GM12878 (cell line): ENCODE measurements around the gene SHLD1. TPM values are rescaled to one million over a fixed set of nuclear protein-coding genes. Genes with fewer than 3 reads are reported as not detected.

Source experiments
- ATAC-seq: fragments of 200-7000 bp; cut with Tn5 transposase; 3 replicates; pipeline ENCODE4 v1.9.1; 2020; ENCODE audit warnings: mild to moderate bottlenecking, moderate library complexity
- BruUV-seq: library from RNA; stranded (reverse); fragments of 400-500 nt; replicated peaks from 2 replicates; lab custom pipeline; 2021; lab: Mats Ljungman, UMichigan
- CTCF ChIA-PET: fragments of 300-600 bp; sonication (Branson Sonifier 250); formaldehyde crosslinking; extraction: SDS; loops from one replicate; lab custom pipeline; 2021; ENCODE audit warnings: inconsistent platforms; lab: Yijun Ruan, JAX
- POLR2A ChIA-PET: fragments of 350-600 bp; formaldehyde crosslinking; extraction: SDS; loops from one replicate; lab custom pipeline; 2021; ENCODE audit warnings: inconsistent platforms; lab: Charles Lee
- RAD21 ChIA-PET: fragments of 300-600 bp; sonication (Branson Sonifier 250); formaldehyde crosslinking; loops from one replicate; lab custom pipeline; 2023; ENCODE audit warnings: antibody characterized with exemption; ENCODE audit not compliant: unreplicated experiment; lab: Charles Lee
- SMC1A ChIA-PET: fragments of 300-600 bp; sonication (Branson Sonifier 250); formaldehyde crosslinking; loops from one replicate; lab custom pipeline; 2023; ENCODE audit not compliant: unreplicated experiment, uncharacterized antibody; lab: Charles Lee
- DNase-seq: peaks from one replicate; pipeline ENCODE4 v3.0.0-alpha.2; 2011; ENCODE audit warnings: low read depth, low spot score
- FAIRE-seq: peaks from 3 replicates; lab custom pipeline; 2011; peaks lifted over from hg19 to GRCh38; lab: Jason Lieb, UNC
- H2AFZ ChIP-seq: 2 replicates; pipeline ENCODE4 v1.6.0; 2011; ENCODE audit warnings: low read depth, low read length, control low read depth; ENCODE audit not compliant: control insufficient read depth
- H3K27ac ChIP-seq: 2 replicates; pipeline ENCODE4 v1.5.1; 2011; ENCODE audit warnings: control low read depth; ENCODE audit not compliant: control insufficient read depth, insufficient read depth
- H3K27me3 ChIP-seq, 2 experiments: replicated peaks in 1 of 2; 2 replicates each; pipeline versions ENCODE4 v1.6.0 to v1.6.1; 2011; ENCODE audit warnings: low read length in 1 of 2; ENCODE audit not compliant: control insufficient read depth in 2 of 2, insufficient read depth in 2 of 2
- H3K36me3 ChIP-seq, 2 experiments: 2 replicates each; pipeline ENCODE4 v1.5.1; 2011; ENCODE audit warnings: low read length in 1 of 2; ENCODE audit not compliant: control insufficient read depth in 2 of 2, insufficient read depth in 2 of 2
- H3K4me1 ChIP-seq: 2 replicates; pipeline ENCODE4 v1.6.1; 2011; ENCODE audit warnings: mild to moderate bottlenecking, low read length, moderate library complexity, mixed read lengths; ENCODE audit not compliant: control insufficient read depth, insufficient read depth
- H3K4me2 ChIP-seq: 2 replicates; pipeline ENCODE4 v1.6.0; 2011; ENCODE audit warnings: control low read depth; ENCODE audit not compliant: control insufficient read depth, insufficient read depth
- H3K4me3 ChIP-seq: fragments of 200-600 bp; sonication (generic); 2 replicates; pipeline ENCODE4 v1.5.1; 2016
- H3K79me2 ChIP-seq: 2 replicates; pipeline ENCODE4 v1.6.0; 2011; ENCODE audit warnings: low read length; ENCODE audit not compliant: control insufficient read depth, insufficient read depth
- H3K9ac ChIP-seq: 2 replicates; pipeline ENCODE4 v1.8.0; 2011; ENCODE audit warnings: low read length, control low read depth, mixed read lengths; ENCODE audit not compliant: control insufficient read depth, insufficient read depth
- H3K9me3 ChIP-seq: replicated peaks from 3 replicates; pipeline ENCODE4 v1.5.1; 2011; ENCODE audit warnings: mild to moderate bottlenecking, low read length; ENCODE audit not compliant: control insufficient read depth, insufficient read depth
- H4K20me1 ChIP-seq: 2 replicates; pipeline ENCODE4 v1.6.0; 2011; ENCODE audit not compliant: control insufficient read depth, insufficient read depth
- MEF2A ChIP-seq: IDR thresholded peaks from 2 replicates; pipeline ENCODE4 v1.6.1; 2011; ENCODE audit warnings: low read depth, mild to moderate bottlenecking, low read length, moderate library complexity; ENCODE audit not compliant: insufficient read depth
- MTA2 ChIP-seq: fragments of 450-650 bp; IDR thresholded peaks from 2 replicates; pipeline ENCODE4 v1.6.1; 2016; ENCODE audit warnings: low read depth, mild to moderate bottlenecking, moderate library complexity
- NFXL1 ChIP-seq: fragments of 450-650 bp; IDR thresholded peaks from 2 replicates; pipeline ENCODE4 v1.6.1; 2017; ENCODE audit warnings: antibody characterized with exemption, mild to moderate bottlenecking, borderline replicate concordance
- NKRF ChIP-seq: fragments of 450-650 bp; conservative IDR thresholded peaks from 2 replicates; pipeline ENCODE4 v1.6.1; 2017; ENCODE audit warnings: mild to moderate bottlenecking, moderate library complexity
- RFX5 ChIP-seq: IDR thresholded peaks from 2 replicates; pipeline ENCODE4 v1.6.1; 2011; ENCODE audit warnings: low read depth, low read length, improper control_type of control experiment
- SMC3 ChIP-seq: IDR thresholded peaks from 2 replicates; pipeline ENCODE4 v1.6.1; 2011; ENCODE audit warnings: low read length, improper control_type of control experiment, borderline replicate concordance
- SRF ChIP-seq, 2 experiments: IDR thresholded peaks; 2 replicates each; pipeline ENCODE4 v1.6.1; 2011; ENCODE audit warnings: low read depth in 2 of 2, low read length in 2 of 2, mild to moderate bottlenecking in 1 of 2, moderate library complexity in 1 of 2
- SUPT20H ChIP-seq: IDR thresholded peaks from 2 replicates; pipeline ENCODE4 v1.6.1; 2011; ENCODE audit warnings: low read depth, mild to moderate bottlenecking, low read length, moderate library complexity, borderline replicate concordance; ENCODE audit not compliant: control insufficient read depth
- TAF1 ChIP-seq: IDR thresholded peaks from 2 replicates; pipeline ENCODE4 v1.6.1; 2011; ENCODE audit warnings: mild to moderate bottlenecking, low read depth, low read length, borderline replicate concordance
- USF1 ChIP-seq: IDR thresholded peaks from 2 replicates; pipeline ENCODE4 v1.6.1; 2011; ENCODE audit warnings: borderline replicate concordance, low read depth, mild to moderate bottlenecking, moderate library complexity, mixed read lengths, low read length; ENCODE audit not compliant: insufficient read depth; ENCODE audit errors: extremely low read length
- USF2 ChIP-seq: IDR thresholded peaks from 2 replicates; pipeline ENCODE4 v1.6.1; 2011; ENCODE audit warnings: low read depth, low read length, improper control_type of control experiment, borderline replicate concordance
- ZBTB33 ChIP-seq: fragments of 450-650 bp; IDR thresholded peaks from 2 replicates; pipeline ENCODE4 v1.6.1; 2017; ENCODE audit warnings: mild to moderate bottlenecking
- ZNF24 ChIP-seq: fragments of 450-650 bp; IDR thresholded peaks from 2 replicates; pipeline ENCODE4 v1.6.1; 2017; ENCODE audit warnings: antibody characterized with exemption, mild to moderate bottlenecking
- ZZZ3 ChIP-seq: IDR thresholded peaks from 2 replicates; pipeline ENCODE4 v1.6.1; 2011; ENCODE audit warnings: low read depth; ENCODE audit not compliant: control insufficient read depth, insufficient read length
- WGBS: methylation state at CpG from one replicate; pipeline ENCODE4 v1.1.6; 2016; ENCODE audit warnings: low lambda C conversion rate; ENCODE audit not compliant: insufficient replicate concordance, insufficient coverage; ENCODE audit errors: missing lambda C conversion rate; 5-methylcytosine and 5-hydroxymethylcytosine counted together
- in situ Hi-C: fragments of 300-500 bp; cut with MboI; formaldehyde crosslinking; loops from 9 replicates; pipeline ENCODE4 v1.14.3; 2018; ENCODE audit warnings: mixed read lengths
- intact Hi-C: fragments of 100-400 bp; cut with micrococcal nuclease; formaldehyde crosslinking; loops from one replicate; pipeline ENCODE4 v1.14.2; 2022; ENCODE audit not compliant: unreplicated experiment
- polyA plus RNA-seq, 11 experiments: library from polyadenylated mRNA; depleted of rRNA in 4 of 11; unstranded in 6 of 11; stranded (reverse) in 5 of 11; fragments of >200 nt; fragmentation: Nextera tagmentation in 4 of 11; fragmentation: Illumina TruSeq in 1 of 11; extraction: Ambion mirVana in 4 of 11; extraction: Trizol in 1 of 11; gene quantifications; 1 replicate in 1 of 11; 2 replicates in 10 of 11; pipeline versions ENCODE4 v1.2.1 to v1.2.3, GENCODE V29; 2011 to 2016; ENCODE audit warnings: inconsistent platforms in 2 of 11, missing spikeins in 2 of 11, low read depth in 1 of 11
- total RNA-seq, 4 experiments: library from RNA; depleted of rRNA in 3 of 4; stranded (reverse); fragments of >200 nt in 3 of 4; fragmentation: Illumina TruSeq in 1 of 4; extraction: Trizol in 1 of 4; gene quantifications; 2 replicates each; pipeline versions ENCODE4 v1.2.1 to v1.2.3, GENCODE V29; 2013 to 2021

Gene SHLD1
- total and polyA plus RNA-seq, 10 of the 15 experiments (the other 5 are each of a cell fraction or from before 2014, with no cell fraction given) = 10.8 to 70.9 (median 25.4) TPM

- ATAC-seq (no peak), DNase-seq (no peak), FAIRE-seq (no peak)
- SMC1A ChIA-PET = interaction anchor here (1.0 to 1.7 kb wide), 4 partner anchors 9 to 128 kb away, joined by 3 to 5 read pairs (median 4); no protein-coding TSS in a partner anchor
- Histone ChIP-seq H3K9me3 (no peaks in the 10 kb centered on the region), H4K20me1 (no peaks in the 10 kb centered on the region), H3K4me2 (no peak overlapping the region), H3K27ac (no peak overlapping the region), H3K9ac (no peak overlapping the region), H3K4me3 (no peak overlapping the region), H3K36me3 (peaks cover 5 to 6% of the 10 kb centered on the region in 2 experiments; a peak in 3 of 4 replicates), H2AFZ (no peak overlapping the region), H3K27me3 (no peaks in the 10 kb centered on the region), H3K4me1 (peaks cover 35% of the 10 kb centered on the region), H3K79me2 (peaks cover 3% of the 10 kb centered on the region)
- in situ Hi-C loops (no loop called here), intact Hi-C loops (no loop called here)
- CTCF ChIA-PET = no interaction called here
- RAD21 ChIA-PET = no interaction called here
- 85% methylated on average over 5 of the region's 5 CpGs for WGBS
- no TSS peak for BruUV-seq
- POLR2A ChIA-PET = interaction anchor here (1.0 kb wide), 1 partner anchor 212 kb away, joined by 3 read pairs; no protein-coding TSS in a partner anchor
- no peak for TF ChIP-seq SRF (IDR thresholded peaks at IDR 0.05; ENCODE audit: low read depth in 2 of 2, low read length in 2 of 2)
- TF ChIP-seq MTA2 = no peak
- TF ChIP-seq USF1 = no peak
- no peak for TF ChIP-seq MEF2A
- no peak for TF ChIP-seq SMC3
- no peak for TF ChIP-seq ZBTB33
- TF ChIP-seq USF2 = no peak
- TF ChIP-seq TAF1 = no peak
- TF ChIP-seq ZZZ3 = no peak
- no peak for TF ChIP-seq SUPT20H
- TF ChIP-seq NFXL1 = no peak
- no peak for TF ChIP-seq NKRF
- no peak for TF ChIP-seq ZNF24
- TF ChIP-seq RFX5 = no peak
These were observed 22.5 kb downstream of the SHLD1 start for GRCh38 chr20:5772704-5773103.
